ENCODE measurements around the gene NEMF. TPM values are rescaled to one million over a fixed set of nuclear protein-coding genes. Genes with fewer than 3 reads are reported as not detected.
"Not testable (repeated sequence)": the region's sequence is repeated elsewhere in the genome, so short reads cannot be mapped to it uniquely, and the experiment has no call there.

NEMF gene
- total RNA-seq, 4 donors from 2014 or later: 31.3 to 95.2 (median 55.9) TPM

DNA sequence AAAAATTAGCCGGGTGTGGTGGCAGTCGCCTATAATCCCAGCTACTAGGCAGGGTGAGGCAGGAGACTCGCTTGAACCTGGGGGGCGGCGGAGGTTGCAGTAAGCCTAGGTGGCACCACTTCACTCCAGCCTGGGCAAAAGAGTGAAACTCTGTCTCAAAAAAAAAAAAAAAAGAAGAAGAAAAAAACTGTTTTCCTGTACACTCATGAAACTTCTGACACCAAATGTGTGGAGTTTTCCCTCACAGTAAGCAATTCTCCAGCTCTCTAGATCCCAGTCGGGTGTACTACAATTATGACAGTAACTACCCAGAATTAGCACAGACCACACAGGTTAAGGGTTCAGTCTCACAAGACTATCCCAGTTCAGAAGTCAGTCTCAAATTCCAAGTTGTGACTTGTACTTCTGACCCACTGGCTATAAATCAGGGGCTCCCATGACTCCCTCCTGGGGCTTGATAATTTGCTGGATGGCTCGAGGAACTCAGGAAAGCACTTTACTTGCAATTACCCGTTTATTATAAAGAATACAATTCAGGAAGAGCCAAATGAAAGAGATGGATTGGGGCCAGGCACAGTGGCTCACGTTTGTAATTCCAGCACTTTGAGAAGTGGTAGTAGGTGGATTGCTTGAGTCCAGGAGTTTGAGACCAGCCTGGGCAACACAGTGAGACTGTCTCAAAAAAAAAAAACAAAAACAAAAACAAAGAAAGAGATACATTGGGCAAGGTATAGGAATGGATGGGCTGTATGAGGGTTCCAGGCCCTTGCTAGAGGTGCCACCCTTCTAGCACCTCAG lies 27.9 kb upstream of the NEMF start:
- DNase-seq (ENCODE audit: low spot score in 2 of 2): no peak
- TF ChIP-seq, protein P1, sequence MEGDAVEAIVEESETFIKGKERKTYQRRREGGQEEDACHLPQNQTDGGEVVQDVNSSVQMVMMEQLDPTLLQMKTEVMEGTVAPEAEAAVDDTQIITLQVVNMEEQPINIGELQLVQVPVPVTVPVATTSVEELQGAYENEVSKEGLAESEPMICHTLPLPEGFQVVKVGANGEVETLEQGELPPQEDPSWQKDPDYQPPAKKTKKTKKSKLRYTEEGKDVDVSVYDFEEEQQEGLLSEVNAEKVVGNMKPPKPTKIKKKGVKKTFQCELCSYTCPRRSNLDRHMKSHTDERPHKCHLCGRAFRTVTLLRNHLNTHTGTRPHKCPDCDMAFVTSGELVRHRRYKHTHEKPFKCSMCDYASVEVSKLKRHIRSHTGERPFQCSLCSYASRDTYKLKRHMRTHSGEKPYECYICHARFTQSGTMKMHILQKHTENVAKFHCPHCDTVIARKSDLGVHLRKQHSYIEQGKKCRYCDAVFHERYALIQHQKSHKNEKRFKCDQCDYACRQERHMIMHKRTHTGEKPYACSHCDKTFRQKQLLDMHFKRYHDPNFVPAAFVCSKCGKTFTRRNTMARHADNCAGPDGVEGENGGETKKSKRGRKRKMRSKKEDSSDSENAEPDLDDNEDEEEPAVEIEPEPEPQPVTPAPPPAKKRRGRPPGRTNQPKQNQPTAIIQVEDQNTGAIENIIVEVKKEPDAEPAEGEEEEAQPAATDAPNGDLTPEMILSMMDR (IDR thresholded peaks at IDR 0.05): no peak
- no peak for TF ChIP-seq POLR2A (IDR thresholded peaks at IDR 0.05)
- intact Hi-C loops (cut with DNase I; ENCODE audit: low total_unique reads): no loop called here
- no peak overlapping the region for H3K4me3 ChIP-seq (ENCODE audit: low read depth, poor library complexity, severe bottlenecking)
- 43% methylated on average over 9 of the region's 9 CpGs for WGBS, 2 donors

DNA sequence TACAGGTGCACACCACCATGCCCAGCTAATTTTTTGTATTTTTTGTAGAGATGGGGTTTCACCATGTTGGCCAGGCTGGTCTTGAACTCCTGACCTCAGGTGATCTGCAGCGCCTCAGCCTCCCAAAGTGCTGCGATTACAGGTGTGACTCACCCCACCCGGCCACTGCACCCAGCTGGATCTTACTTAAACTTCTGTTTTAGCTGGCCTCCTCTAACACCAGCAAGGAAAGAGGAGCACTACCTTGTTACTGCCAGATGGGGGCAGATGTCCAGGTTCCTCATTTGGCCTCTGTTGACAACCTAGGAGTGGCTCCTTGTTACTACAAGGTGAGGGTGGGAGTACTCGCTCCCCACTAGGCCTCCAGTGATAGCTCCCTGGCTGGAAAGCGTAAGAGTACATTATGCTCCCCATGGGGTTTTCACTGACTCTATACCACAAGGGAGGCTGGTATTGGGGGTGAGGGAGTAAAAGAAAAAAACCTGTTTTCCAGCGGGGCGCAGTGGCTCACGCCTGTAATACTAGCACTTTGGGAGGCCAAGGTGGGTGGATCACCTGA lies 27.1 kb upstream of the NEMF start:
- no peak for DNase-seq (ENCODE audit: low spot score in 2 of 2)
- TF ChIP-seq, protein P1 (IDR thresholded peaks at IDR 0.05): no peak
- TF ChIP-seq POLR2A (IDR thresholded peaks at IDR 0.05): no peak
- 52 to 55% methylated on average over 8 of the region's 8 CpGs for WGBS, 2 donors
- intact Hi-C loops (cut with DNase I; ENCODE audit: low total_unique reads): no loop called here
- no peak overlapping the region for H3K4me3 ChIP-seq (ENCODE audit: low read depth, poor library complexity, severe bottlenecking)

DNA sequence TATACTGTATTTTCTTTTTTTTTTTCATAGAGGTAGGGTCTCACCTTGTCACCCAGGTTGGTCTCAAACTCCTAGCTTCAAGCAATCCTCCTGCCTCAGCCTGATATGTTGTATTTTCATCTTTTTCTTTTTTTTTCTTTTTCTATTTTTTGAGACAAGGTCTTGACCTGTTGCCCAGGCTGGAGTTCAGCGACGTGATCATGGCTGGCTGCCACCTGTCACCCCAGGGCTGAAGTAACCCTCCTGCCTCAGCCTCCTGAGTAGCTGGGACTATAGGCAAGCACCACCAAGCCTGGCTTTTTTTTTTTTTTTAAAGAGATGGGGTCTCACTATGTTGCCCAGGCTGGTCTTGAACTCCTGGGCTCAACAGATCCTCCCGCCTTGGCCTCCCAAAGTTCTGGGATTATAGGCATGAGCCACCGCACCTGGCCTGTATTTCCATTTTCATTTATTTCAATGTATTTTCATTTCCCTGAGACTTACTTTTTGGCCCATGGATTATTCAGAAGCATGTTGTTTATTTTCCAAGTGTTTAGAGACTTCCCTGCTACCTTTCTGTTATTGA lies 24.1 kb upstream of the NEMF start:
- no peak for TF ChIP-seq POLR2A (IDR thresholded peaks at IDR 0.05)
- TF ChIP-seq, protein P1 (IDR thresholded peaks at IDR 0.05): no peak
- WGBS, 2 donors: 55 to 57% methylated on average over 4 of the region's 4 CpGs
- no peak for DNase-seq (ENCODE audit: low spot score in 2 of 2)
- intact Hi-C loops (cut with DNase I; ENCODE audit: low total_unique reads): no loop called here
- no peak overlapping the region for H3K4me3 ChIP-seq (ENCODE audit: low read depth, poor library complexity, severe bottlenecking)

DNA sequence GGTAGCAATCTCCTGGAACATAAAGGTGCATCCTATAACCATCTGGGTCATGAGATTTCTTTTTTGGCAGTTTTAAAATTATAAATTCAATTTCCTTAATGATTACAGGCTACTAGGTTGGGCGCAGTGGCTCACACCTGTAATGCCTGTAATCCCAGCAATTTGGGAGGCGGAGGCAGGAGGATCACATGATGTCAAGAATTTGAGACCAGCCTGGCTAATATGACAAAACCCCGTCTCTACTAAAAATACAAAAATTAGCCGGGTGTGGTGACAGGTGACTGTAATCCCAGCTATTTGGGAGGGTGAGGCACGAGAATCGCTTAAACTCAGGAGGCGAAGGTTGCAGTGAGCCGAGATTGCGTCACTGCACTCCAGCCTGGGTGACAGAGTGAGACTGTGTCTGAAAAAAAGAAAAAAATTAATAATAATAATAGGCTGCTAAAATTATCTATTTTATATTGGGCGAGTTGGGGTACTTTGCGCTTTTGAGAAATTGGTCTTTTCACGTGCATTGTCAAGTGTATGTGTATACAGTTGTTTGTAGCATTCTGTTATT lies 23.1 kb upstream of the NEMF start:
- 83 to 85% methylated on average over 12 of the region's 12 CpGs for WGBS, 2 donors

DNA sequence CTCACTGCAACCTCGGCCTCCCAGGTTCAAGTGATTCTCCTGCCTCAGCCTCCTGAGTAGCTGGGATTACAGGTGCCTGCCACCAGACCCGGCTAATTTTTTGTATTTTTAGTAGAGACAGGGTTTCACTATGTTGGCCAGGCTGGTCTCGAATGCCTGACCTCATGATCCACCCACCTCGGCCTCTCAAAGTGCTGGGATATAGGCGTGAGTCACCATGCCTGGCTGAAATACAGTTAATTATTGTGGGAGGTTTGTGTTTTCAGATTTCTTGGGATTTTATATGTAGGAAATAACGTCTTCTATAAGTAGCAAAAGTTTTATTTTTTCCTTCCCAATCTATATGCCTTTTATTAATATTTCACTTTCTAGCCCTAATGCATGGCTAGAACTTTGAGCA lies 21.0 kb upstream of the NEMF start:
- intact Hi-C loops (cut with DNase I; ENCODE audit: low total_unique reads); H3K4me3 ChIP-seq (ENCODE audit: low read depth, poor library complexity, severe bottlenecking); DNase-seq (ENCODE audit: low spot score in 2 of 2): not testable (repeated sequence)
- WGBS, 2 donors: 71 to 79% methylated on average over 6 of the region's 6 CpGs

More for the DNA sequence above, 23.1 kb upstream of the NEMF start:
- H3K4me3 ChIP-seq (ENCODE audit: low read depth, poor library complexity, severe bottlenecking): no peak overlapping the region
- intact Hi-C loops (cut with DNase I; ENCODE audit: low total_unique reads): no loop called here
- TF ChIP-seq, protein P1 (IDR thresholded peaks at IDR 0.05): no peak
- TF ChIP-seq POLR2A (IDR thresholded peaks at IDR 0.05): no peak
- DNase-seq (ENCODE audit: low spot score in 2 of 2): no peak

DNA sequence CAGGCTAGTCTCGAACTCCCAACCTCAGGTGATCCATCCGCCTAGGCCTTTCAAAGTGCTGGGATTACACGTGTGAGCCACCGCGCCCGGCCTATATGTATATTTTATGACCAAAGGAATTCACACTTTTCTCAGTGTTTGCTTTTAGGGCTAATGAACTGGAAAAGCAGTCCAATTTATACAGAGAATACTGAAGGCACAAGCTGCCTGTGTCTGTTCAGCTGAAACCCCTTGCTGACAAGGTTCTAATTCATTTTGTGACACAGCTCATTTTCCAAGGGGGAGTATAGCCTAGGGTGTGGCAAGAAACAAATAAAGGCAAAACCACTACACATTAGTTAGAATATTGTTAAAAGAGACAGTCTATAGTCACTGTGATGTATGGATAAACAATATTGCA lies 18.3 kb upstream of the NEMF start:
- no peak for DNase-seq (ENCODE audit: low spot score in 2 of 2)
- H3K4me3 ChIP-seq (ENCODE audit: low read depth, poor library complexity, severe bottlenecking): no peak overlapping the region
- TF ChIP-seq, protein P1 (IDR thresholded peaks at IDR 0.05): no peak
- no peak for TF ChIP-seq POLR2A (IDR thresholded peaks at IDR 0.05)
- intact Hi-C loops (cut with DNase I; ENCODE audit: low total_unique reads): no loop called here
- WGBS, 2 donors: 88 to 97% methylated on average over 6 of the region's 6 CpGs
